ENCODE measurements around the gene MFAP4.
A peak's percentile ranks its signal among the peaks of the same experiment; 100 is the strongest.

Gene MFAP4, protein sequence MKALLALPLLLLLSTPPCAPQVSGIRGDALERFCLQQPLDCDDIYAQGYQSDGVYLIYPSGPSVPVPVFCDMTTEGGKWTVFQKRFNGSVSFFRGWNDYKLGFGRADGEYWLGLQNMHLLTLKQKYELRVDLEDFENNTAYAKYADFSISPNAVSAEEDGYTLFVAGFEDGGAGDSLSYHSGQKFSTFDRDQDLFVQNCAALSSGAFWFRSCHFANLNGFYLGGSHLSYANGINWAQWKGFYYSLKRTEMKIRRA

DNA sequence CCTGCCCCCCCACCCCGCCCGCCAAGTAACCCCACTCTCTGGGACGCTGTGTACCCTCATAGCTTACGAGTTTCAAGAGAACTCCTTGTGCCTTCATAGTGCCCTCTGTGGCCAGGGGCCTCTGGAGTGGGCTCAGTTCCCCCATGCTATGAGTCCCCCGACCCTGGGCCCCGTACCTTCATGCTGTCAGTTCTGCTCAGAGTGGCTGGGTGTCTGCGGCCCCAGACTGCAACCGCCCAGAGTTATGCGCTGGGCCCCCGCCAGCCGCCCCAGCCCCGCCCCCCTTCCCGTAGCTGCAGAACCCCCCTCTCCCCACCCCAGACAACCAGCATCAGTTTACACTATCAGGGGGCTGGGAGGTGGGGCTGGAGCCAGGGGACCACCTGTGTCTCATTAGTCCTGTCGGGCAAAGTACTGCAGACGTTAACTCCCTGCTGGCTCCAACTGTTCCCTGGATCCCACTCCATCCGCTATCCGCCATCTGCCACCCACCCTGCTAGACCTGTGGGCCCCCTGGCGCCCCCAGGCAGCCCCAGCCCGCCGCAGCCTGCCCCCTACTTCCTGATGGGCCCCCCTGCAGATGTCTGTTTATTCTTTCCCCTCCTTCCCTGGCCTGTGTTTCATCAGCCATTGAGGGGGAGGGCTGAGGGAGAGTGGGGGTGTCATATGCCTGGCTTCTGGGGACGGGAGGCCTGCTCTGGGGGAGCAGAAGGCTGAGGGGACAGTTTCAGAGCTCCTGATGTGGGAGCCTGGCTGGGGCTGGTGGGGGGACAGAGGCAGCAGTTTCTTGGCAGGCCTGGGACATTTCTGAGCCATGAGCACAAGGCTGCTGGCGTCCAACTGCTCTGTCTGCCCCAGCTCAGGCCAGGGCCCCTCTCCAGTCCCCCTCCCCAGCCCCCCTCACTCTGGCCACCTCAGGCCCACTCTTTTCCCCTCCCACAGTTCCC lies at the start of gene MFAP4:
Gene MFAP4 (minus strand): TSS at position 217 of the 947 bp plus-strand sequence. CDS start 35 bp downstream, at position 182.
- DNase-seq (ENCODE audit: low read depth) = peak; percentile 92

DNA sequence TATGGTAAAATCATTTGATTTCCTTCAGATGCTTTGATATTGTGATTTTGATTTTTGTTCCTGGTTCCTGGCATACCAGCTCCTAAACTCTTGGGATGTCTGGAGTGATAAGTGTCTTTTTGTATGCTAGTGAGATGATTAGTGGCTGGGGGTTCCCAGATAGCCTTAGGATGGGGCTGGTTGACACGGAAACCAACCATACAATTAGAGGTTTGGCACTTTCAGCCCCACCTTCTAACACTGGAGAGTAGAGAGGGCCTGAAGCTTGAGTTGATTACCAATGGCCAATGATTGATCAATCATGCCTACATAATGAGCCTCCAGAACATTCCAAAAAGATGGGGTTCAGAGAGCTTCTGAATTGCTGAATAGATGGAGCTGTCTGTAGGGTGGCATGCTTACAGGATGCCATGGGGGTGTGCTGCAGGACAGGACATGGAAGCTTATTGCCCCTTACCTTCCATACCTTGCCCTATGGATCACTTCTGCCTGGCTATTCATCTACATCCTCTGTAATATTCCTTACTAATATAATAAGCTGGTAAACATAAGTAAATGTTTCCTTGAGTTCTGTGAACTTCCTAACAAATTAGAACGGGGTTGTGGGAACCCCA lies 46.8 kb upstream of the MFAP4 start:
- no peak for DNase-seq (ENCODE audit: low read depth)

DNA sequence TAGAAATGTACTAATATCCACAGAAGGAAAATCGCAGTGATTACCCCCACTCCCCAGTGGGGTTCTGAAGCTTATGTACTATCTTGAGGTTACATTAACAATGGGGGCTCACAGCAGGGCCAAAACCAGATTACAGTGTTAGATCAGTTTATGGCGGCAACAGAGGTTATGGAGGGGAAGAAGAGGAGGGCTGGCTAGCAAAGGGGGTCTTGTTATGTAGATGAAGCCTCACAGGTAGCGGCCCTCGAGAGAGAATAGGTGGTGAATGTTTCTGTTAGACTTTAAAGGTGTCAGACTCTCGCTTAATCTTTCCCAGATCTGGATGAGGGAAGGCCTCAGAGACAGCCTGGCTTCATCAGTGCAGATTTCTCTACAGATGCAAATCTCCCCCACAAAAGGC lies 46.3 kb upstream of the MFAP4 start:
- no peak for DNase-seq (ENCODE audit: low read depth)

GRCh38 chr17:19431691-19432090 lies 44.7 kb upstream of the MFAP4 start:
- no peak for DNase-seq (ENCODE audit: low read depth)

GRCh38 chr17:19426631-19427030 lies 39.6 kb upstream of the MFAP4 start:
- no peak for DNase-seq (ENCODE audit: low read depth)

- peak; percentile 32 for DNase-seq (ENCODE audit: low read depth)
These were observed 38.2 kb upstream of the MFAP4 start for GRCh38 chr17:19424934-19425868.

DNA sequence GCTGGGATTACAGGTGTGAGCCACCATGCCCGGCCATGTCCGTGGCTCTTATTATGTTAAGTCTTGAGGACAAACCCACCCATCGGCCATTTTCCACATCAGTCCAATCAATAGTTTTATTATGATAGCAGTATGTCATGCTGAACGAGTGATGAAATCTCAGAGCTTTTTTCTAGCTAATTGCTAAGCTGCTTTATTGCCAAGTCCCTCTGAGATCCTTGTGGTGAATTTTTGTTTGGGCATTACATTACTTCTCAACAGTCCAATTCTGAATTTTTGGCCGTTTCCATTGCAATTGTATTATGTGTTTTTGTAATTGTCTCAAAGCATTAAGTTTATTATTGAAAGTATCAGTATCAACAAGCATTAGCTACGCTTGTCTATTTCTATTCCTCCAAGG lies 34.9 kb upstream of the MFAP4 start:
- peak; percentile 67 for DNase-seq (ENCODE audit: low read depth)

DNA sequence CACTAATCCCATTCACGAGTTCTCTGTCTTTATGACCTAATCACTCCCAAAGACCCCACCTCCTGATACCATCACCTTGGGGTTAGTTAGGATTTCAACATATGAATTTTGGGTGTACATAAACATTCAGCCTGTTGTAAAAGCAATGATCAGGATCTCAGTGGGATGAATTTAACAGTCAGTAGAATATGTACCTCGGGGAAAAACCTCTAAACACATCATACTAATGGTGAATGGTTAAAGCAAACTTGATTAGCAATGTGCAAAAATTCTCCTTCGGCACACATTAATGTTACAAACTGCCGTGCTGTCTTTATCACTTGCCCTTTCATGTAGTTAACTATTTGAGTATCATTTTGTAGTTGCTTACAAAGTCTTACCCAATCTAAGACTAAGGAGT lies 34.2 kb upstream of the MFAP4 start:
- DNase-seq (ENCODE audit: low read depth) = no peak

DNA sequence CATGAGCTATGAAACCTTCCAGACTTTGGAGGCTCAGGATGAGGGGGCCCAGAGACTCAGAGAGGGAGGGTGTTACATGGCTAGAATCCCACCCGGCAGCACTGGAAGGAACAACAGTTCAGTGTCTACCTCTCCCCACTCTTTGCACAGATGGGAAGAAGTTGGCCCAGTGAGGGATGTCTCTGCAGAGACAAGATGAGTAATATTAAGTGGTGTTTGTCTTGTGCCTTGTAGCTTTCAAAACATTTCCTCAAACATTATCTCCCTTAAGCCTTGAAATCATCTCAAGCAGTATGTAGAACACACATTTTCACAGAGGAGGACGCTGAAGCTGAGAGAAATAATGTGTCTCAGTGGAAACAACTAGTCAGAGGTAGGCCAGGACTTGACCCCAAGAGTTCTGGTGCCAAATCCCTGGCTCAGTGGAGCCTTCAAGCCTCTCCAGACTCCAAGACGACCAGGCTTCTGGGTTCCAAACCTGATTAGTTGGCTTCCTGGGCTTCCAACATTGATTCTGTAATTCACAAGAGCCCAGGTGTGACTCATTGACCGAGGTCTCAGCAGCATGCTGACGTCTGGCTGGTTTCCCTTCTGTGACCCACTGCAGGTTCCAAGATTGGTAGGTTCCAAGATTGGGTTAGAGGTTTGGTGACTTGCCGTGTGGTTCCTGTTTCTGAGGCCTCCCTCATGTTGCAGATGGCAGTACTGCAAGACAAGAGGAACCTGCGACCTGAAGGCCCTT lies 31.4 kb upstream of the MFAP4 start:
- no peak for DNase-seq (ENCODE audit: low read depth)

DNA sequence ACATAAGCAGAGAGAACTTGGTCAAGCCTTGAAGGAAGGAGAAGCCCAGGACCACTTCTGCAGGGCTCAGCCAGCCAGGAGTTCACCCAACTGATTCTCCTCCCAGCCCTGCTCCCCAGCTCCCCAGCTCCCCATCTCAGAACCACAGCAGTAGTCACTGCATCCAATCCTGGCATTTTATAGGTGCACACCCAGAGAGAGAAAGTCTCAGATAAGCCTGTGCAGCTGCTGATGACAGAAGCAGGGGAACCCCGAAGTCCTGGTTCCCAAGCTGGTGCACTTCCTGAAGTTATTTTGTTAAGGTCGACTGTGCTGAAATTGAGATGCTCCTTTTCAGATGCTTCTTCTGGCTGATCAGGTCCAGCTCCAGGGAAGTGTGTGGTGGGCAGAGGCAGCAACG lies 30.6 kb upstream of the MFAP4 start:
- DNase-seq (ENCODE audit: low read depth) = no peak

GRCh38 chr17:19415806-19416775 lies 29.1 kb upstream of the MFAP4 start:
- DNase-seq (ENCODE audit: low read depth) = no peak

GRCh38 chr17:19415311-19415710 lies 28.3 kb upstream of the MFAP4 start:
- DNase-seq (ENCODE audit: low read depth) = no peak

- DNase-seq (ENCODE audit: low read depth) = no peak
These were observed 27.6 kb upstream of the MFAP4 start for GRCh38 chr17:19414396-19415280.

- DNase-seq (ENCODE audit: low read depth) = no peak
These were observed 26.8 kb upstream of the MFAP4 start for GRCh38 chr17:19413761-19414160.

DNA sequence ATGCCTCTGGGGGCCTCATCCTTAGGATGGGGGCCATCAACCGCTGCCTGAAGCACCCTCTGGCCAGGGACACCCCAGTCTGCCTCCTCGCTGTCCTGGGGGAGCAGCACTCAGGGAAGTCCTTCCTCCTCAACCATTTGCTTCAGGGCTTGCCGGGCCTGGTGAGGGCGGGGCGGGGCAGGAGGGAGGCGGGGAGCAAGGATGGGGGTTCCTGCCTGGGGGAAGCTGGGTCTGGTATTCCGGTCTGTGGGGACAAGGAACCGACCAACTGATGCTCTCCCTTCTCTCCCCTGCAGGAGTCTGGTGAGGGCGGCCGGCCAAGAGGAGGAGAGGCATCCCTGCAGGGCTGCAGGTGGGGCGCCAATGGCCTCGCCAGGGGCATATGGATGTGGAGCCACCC lies 26.0 kb upstream of the MFAP4 start:
- no peak for DNase-seq (ENCODE audit: low read depth)

- no peak for DNase-seq (ENCODE audit: low read depth)
These were observed 25.5 kb upstream of the MFAP4 start for GRCh38 chr17:19412510-19412909.

- no peak for DNase-seq (ENCODE audit: low read depth)
These were observed 24.6 kb upstream of the MFAP4 start for GRCh38 chr17:19411631-19412030.

- no peak for DNase-seq (ENCODE audit: low read depth)
These were observed 24.1 kb upstream of the MFAP4 start, which contains the start of gene RNF112 for GRCh38 chr17:19410875-19411620. RNF112 (plus strand) TSS chr17:19411232; CDS start chr17:19411409, 177 bp downstream.

Measured in fibroblast of gingiva (primary cell).